Endodermal cell (in vitro differentiated cells): ENCODE results near the gene ACO2. TPM values are rescaled to one million over a fixed set of nuclear protein-coding genes. Genes with fewer than 3 reads are reported as not detected.
A peak's percentile ranks its signal among the peaks of the same experiment; 100 is the strongest.

ENCODE experiments used
- DNase-seq: peaks from one replicate; pipeline ENCODE4 v3.0.0-alpha.2; 2017
- H3K27ac ChIP-seq: 2 replicates; pipeline ENCODE4 v1.5.1; 2013; ENCODE audit warnings: mild to moderate bottlenecking, low read depth, low read length, moderate library complexity
- H3K27me3 ChIP-seq: 2 replicates; pipeline ENCODE4 v1.6.1; 2013; ENCODE audit warnings: mild to moderate bottlenecking, low read length, moderate library complexity; ENCODE audit not compliant: insufficient read depth, control insufficient read depth, poor library complexity, severe bottlenecking
- H3K36me3 ChIP-seq: 2 replicates; pipeline ENCODE4 v1.7.0; 2013; ENCODE audit warnings: mild to moderate bottlenecking, low read length, moderate library complexity; ENCODE audit not compliant: control insufficient read depth, insufficient read depth
- H3K4me1 ChIP-seq: one replicate; pipeline ENCODE4 v1.7.0; 2013; ENCODE audit warnings: low read length; ENCODE audit not compliant: control insufficient read depth, insufficient read depth
- H3K4me3 ChIP-seq: 2 replicates; pipeline ENCODE4 v1.5.1; 2013; ENCODE audit warnings: mild to moderate bottlenecking, low read length, moderate library complexity
- H3K9ac ChIP-seq: 2 replicates; pipeline ENCODE4 v1.6.1; 2013; ENCODE audit warnings: mild to moderate bottlenecking, low read length, moderate library complexity; ENCODE audit not compliant: poor library complexity, severe bottlenecking; ENCODE audit errors: extremely low read depth
- H3K9me3 ChIP-seq: 2 replicates; pipeline ENCODE4 v1.6.1; 2013; ENCODE audit warnings: mild to moderate bottlenecking, low read length, moderate library complexity; ENCODE audit not compliant: control insufficient read depth
- H3K27ac Mint-ChIP-seq: 2 replicates; pipeline ENCODE4 v1.8.0; 2020; ENCODE audit warnings: mixed read lengths
- H3K27me3 Mint-ChIP-seq: 2 replicates; pipeline ENCODE4 v1.8.0; 2021; ENCODE audit warnings: mild to moderate bottlenecking, mixed read lengths; ENCODE audit not compliant: insufficient read depth
- H3K36me3 Mint-ChIP-seq: 2 replicates; pipeline ENCODE4 v1.8.0; 2020; ENCODE audit warnings: low read depth, mixed read lengths
- H3K4me1 Mint-ChIP-seq: 2 replicates; pipeline ENCODE4 v1.8.0; 2020; ENCODE audit warnings: mixed read lengths
- H3K4me3 Mint-ChIP-seq: 2 replicates; pipeline ENCODE4 v1.8.0; 2020; ENCODE audit warnings: mild to moderate bottlenecking, moderate library complexity, mixed read lengths
- H3K9me3 Mint-ChIP-seq: 2 replicates; pipeline ENCODE4 v1.8.0; 2020; ENCODE audit warnings: mild to moderate bottlenecking, mixed read lengths
- WGBS, 2 experiments: methylation state at CpG; one replicate each; pipeline versions ENCODE4 v1.1.5 to v1.1.7; 2013; ENCODE audit warnings: missing lambda C conversion rate in 2 of 2, mixed read lengths in 1 of 2; ENCODE audit not compliant: insufficient coverage in 1 of 2, insufficient read length in 1 of 2; 5-methylcytosine and 5-hydroxymethylcytosine counted together
- total RNA-seq, 2 donors: library from RNA; stranded (reverse); fragmentation: NEBNext Ultra II Directional in 1 of 2; extraction: Animal tissue kit (Norgen Biotek cat#: 25700) in 1 of 2; gene quantifications; 2 replicates in 1 of 2; 3 replicates in 1 of 2; pipeline ENCODE4 v1.2.1, GENCODE V29; 2021
- TF ChIP-seq, protein P1 (sequence below): fragments of 200-600 bp; sonication (generic); conservative IDR thresholded peaks from 2 replicates; pipeline ENCODE4 v1.5.0; 2021; ENCODE audit warnings: antibody characterized with exemption, mild to moderate bottlenecking

Gene ACO2
- total RNA-seq, 2 donors from 2014 or later, result 69.0 to 82.3 TPM

- peak overlapping the region; percentile 97 for H3K4me3 ChIP-seq
- H3K9me3 Mint-ChIP-seq, result no peaks in the 10 kb centered on the region
- peak overlapping the region; percentile 99 for H3K9ac ChIP-seq
- peak overlapping the region; percentile 99 for H3K4me3 Mint-ChIP-seq
- TF ChIP-seq, protein P1, sequence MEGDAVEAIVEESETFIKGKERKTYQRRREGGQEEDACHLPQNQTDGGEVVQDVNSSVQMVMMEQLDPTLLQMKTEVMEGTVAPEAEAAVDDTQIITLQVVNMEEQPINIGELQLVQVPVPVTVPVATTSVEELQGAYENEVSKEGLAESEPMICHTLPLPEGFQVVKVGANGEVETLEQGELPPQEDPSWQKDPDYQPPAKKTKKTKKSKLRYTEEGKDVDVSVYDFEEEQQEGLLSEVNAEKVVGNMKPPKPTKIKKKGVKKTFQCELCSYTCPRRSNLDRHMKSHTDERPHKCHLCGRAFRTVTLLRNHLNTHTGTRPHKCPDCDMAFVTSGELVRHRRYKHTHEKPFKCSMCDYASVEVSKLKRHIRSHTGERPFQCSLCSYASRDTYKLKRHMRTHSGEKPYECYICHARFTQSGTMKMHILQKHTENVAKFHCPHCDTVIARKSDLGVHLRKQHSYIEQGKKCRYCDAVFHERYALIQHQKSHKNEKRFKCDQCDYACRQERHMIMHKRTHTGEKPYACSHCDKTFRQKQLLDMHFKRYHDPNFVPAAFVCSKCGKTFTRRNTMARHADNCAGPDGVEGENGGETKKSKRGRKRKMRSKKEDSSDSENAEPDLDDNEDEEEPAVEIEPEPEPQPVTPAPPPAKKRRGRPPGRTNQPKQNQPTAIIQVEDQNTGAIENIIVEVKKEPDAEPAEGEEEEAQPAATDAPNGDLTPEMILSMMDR, result no peak
- DNase-seq, result peak; percentile 90
- peaks cover 8% of the 10 kb centered on the region for H3K36me3 ChIP-seq
- no peaks in the 10 kb centered on the region for H3K9me3 ChIP-seq
- H3K4me1 ChIP-seq, result peaks cover 6% of the 10 kb centered on the region
- H3K27ac Mint-ChIP-seq, result peak overlapping the region; percentile 98
- H3K27ac ChIP-seq, result peak overlapping the region; percentile 98
- no peaks in the 10 kb centered on the region for H3K27me3 ChIP-seq
- H3K4me1 Mint-ChIP-seq, result peaks cover 11% of the 10 kb centered on the region
- peaks cover 22% of the 10 kb centered on the region for H3K36me3 Mint-ChIP-seq
- no peaks in the 10 kb centered on the region for H3K27me3 Mint-ChIP-seq
- 0% methylated on average over 38 to 63 of the region's 63 CpGs for WGBS, 2 experiments
Observed at GRCh38 chr22:41447435-41448188, 21.3 kb upstream of the ACO2 start.

DNA sequence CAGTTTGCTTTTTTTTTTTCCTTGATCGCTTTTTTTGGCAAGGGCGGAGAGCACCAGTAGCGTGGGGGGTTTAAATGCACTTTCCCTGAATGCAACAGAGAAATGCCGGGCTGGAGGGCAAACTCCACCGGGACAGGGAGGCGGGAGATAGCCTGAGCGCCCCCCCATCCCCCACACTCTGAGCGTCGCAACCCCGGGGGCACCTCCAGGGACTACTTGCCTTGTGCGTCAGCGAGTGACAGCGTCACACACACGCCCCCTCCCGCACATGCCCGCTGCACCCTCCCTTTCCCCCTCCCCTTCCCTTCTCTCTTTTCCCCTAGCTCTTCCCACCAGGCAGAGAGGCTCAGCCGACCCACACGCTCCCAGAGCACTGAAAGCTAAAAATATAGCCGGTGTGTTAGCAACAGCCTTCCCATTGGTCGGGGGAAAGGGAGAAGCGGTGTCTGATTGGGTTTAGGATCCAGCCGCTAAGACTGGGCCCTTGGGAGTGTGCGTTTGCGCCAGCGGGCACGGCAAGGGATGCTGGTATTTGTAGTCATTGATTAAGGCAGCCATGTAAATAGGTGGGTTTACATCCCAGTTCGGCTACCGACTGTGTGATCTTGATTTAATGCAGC lies 20.6 kb upstream of the ACO2 start:
- Mint-ChIP-seq H3K9me3 (no peaks in the 10 kb centered on the region), H3K4me1 (peaks cover 11% of the 10 kb centered on the region), H3K4me3 (peak overlapping the region; percentile 99), H3K36me3 (peaks cover 16% of the 10 kb centered on the region), H3K27ac (peak overlapping the region; percentile 98), H3K27me3 (no peaks in the 10 kb centered on the region)
- peak; percentile 98 for DNase-seq
- H3K4me3 ChIP-seq, result peak overlapping the region; percentile 97
- no peaks in the 10 kb centered on the region for H3K9me3 ChIP-seq
- peak overlapping the region; percentile 98 for H3K27ac ChIP-seq
- peaks cover under 1% of the 10 kb centered on the region for H3K36me3 ChIP-seq
- H3K27me3 ChIP-seq, result no peaks in the 10 kb centered on the region
- 2 to 6% methylated on average over 3 to 27 of the region's 28 CpGs for whole genome bisulfite sequencing, 2 experiments
- H3K9ac ChIP-seq, result peak overlapping the region; percentile 99
- peaks cover under 1% of the 10 kb centered on the region for H3K4me1 ChIP-seq
- TF ChIP-seq, protein P1, result no peak

- Mint-ChIP-seq H3K4me3 (no peak overlapping the region), H3K27me3 (no peaks in the 10 kb centered on the region), H3K9me3 (no peaks in the 10 kb centered on the region), H3K36me3 (peaks cover 45% of the 10 kb centered on the region), H3K27ac (peak overlapping the region; percentile 58), H3K4me1 (no peaks in the 10 kb centered on the region)
- DNase-seq, result no peak
- H3K36me3 ChIP-seq, result peaks cover 50% of the 10 kb centered on the region
- TF ChIP-seq, protein P1, result no peak
- no peaks in the 10 kb centered on the region for H3K9me3 ChIP-seq
- H3K4me3 ChIP-seq, result no peak overlapping the region
- no peak overlapping the region for H3K27ac ChIP-seq
- WGBS, 2 experiments, result 87 to 95% methylated on average over 5 to 7 of the region's 7 CpGs
- no peaks in the 10 kb centered on the region for H3K27me3 ChIP-seq
- H3K9ac ChIP-seq, result no peak overlapping the region
- no peaks in the 10 kb centered on the region for H3K4me1 ChIP-seq
Observed at GRCh38 chr22:41458161-41458728, 10.7 kb upstream of the ACO2 start.
